H1 (cell line): ENCODE measurements around the gene AGPS. TPM values are rescaled to one million over a fixed set of nuclear protein-coding genes. Genes with fewer than 3 reads are reported as not detected.
"Not testable (repeated sequence)": the region's sequence is repeated elsewhere in the genome, so short reads cannot be mapped to it uniquely, and the experiment has no call there.

Experiments used
- CTCF ChIA-PET: fragments of 300-600 bp; sonication (Branson Sonifier 250); formaldehyde crosslinking; loops from one replicate; lab custom pipeline; 2021; ENCODE audit not compliant: partially characterized antibody; lab: Charles Lee
- POLR2A ChIA-PET: fragments of 300-600 bp; sonication (Branson Sonifier 250); formaldehyde crosslinking; loops from one replicate; lab custom pipeline; 2021; ENCODE audit warnings: inconsistent platforms; ENCODE audit not compliant: partially characterized antibody; lab: Charles Lee
- DNase-seq, 2 experiments: peaks; one replicate each; pipeline versions ENCODE4 v3.0.0 to v3.0.0-alpha.2; 2010 to 2022; ENCODE audit warnings: low spot score in 2 of 2, low read depth in 1 of 2, mixed read lengths in 1 of 2
- FAIRE-seq: peaks from 2 replicates; lab custom pipeline; 2011; peaks lifted over from hg19 to GRCh38; lab: Jason Lieb, UNC
- H2AFZ ChIP-seq: 2 replicates; pipeline ENCODE4 v1.8.1; 2012; ENCODE audit warnings: low read length, inconsistent platforms
- H2AK5ac ChIP-seq: 2 replicates; pipeline ENCODE4 v1.6.1; 2013; ENCODE audit warnings: low read depth, low read length
- H2BK120ac ChIP-seq: replicated peaks from 2 replicates; pipeline ENCODE3; 2013; ENCODE audit warnings: low read depth, low read length, inconsistent platforms
- H2BK12ac ChIP-seq: 2 replicates; pipeline ENCODE4 v1.6.1; 2013; ENCODE audit warnings: low read depth, low read length
- H2BK15ac ChIP-seq: 2 replicates; pipeline ENCODE4 v1.6.1; 2013; ENCODE audit warnings: low read length
- H2BK20ac ChIP-seq: 2 replicates; pipeline ENCODE4 v1.6.1; 2013; ENCODE audit warnings: low read length
- H2BK5ac ChIP-seq: 2 replicates; pipeline ENCODE4 v1.6.1; 2013; ENCODE audit warnings: low read depth, low read length
- H3K14ac ChIP-seq: 2 replicates; pipeline ENCODE4 v1.6.1; 2013; ENCODE audit warnings: inconsistent platforms; ENCODE audit not compliant: insufficient read length
- H3K18ac ChIP-seq: 2 replicates; pipeline ENCODE4 v1.6.1; 2013; ENCODE audit warnings: low read length; ENCODE audit errors: extremely low read depth
- H3K23ac ChIP-seq: 2 replicates; pipeline ENCODE4 v1.6.1; 2013; ENCODE audit warnings: inconsistent platforms; ENCODE audit not compliant: insufficient read length
- H3K23me2 ChIP-seq: 2 replicates; pipeline ENCODE4 v1.6.1; 2013; ENCODE audit warnings: low read depth, low read length
- H3K27ac ChIP-seq: 2 replicates; pipeline ENCODE4 v1.6.1; 2011; ENCODE audit warnings: low read depth, low read length, inconsistent platforms
- H3K27me3 ChIP-seq, 4 experiments: replicated peaks in 1 of 4; 1 replicate in 1 of 4; 2 replicates in 3 of 4; pipeline versions ENCODE4 v1.6.1 to v1.8.1; 2011 to 2013; ENCODE audit warnings: low read length in 3 of 4, mild to moderate bottlenecking in 3 of 4, inconsistent platforms in 2 of 4, mixed read lengths in 2 of 4, moderate library complexity in 1 of 4; ENCODE audit not compliant: control insufficient read depth in 3 of 4, insufficient read depth in 3 of 4; ENCODE audit errors: extremely low read depth in 1 of 4
- H3K36me3 ChIP-seq, 4 experiments: 2 replicates each; pipeline versions ENCODE4 v1.6.1 to v1.8.1; 2011 to 2013; ENCODE audit warnings: mild to moderate bottlenecking in 4 of 4, low read length in 3 of 4, moderate library complexity in 2 of 4, control low read depth in 1 of 4, inconsistent platforms in 1 of 4; ENCODE audit not compliant: insufficient read depth in 4 of 4, control insufficient read depth in 2 of 4
- H3K4ac ChIP-seq: replicated peaks from 2 replicates; pipeline ENCODE3; 2013; ENCODE audit warnings: low read length, low read depth, mixed read lengths, inconsistent platforms; ENCODE audit not compliant: insufficient read length
- H3K4me1 ChIP-seq, 4 experiments: replicated peaks in 1 of 4; 1 replicate in 1 of 4; 2 replicates in 3 of 4; pipeline versions ENCODE4 v1.6.1 to v1.8.1; 2011 to 2013; ENCODE audit warnings: low read length in 3 of 4, inconsistent platforms in 2 of 4, mixed read lengths in 1 of 4; ENCODE audit not compliant: insufficient read depth in 4 of 4, control insufficient read depth in 3 of 4
- H3K4me2 ChIP-seq, 2 experiments: 2 replicates each; pipeline versions ENCODE4 v1.6.1 to v1.8.1; 2011 to 2013; ENCODE audit warnings: low read depth in 2 of 2, low read length in 2 of 2, control low read depth in 1 of 2, inconsistent platforms in 1 of 2, mild to moderate bottlenecking in 1 of 2; ENCODE audit not compliant: insufficient read depth in 1 of 2
- H3K4me3 ChIP-seq, 4 experiments: fragments of 200-600, 300-600 bp in 1 of 4; sonication (generic), shearing (Covaris generic), sonication (Bioruptor Twin) in 1 of 4; 2 replicates each; pipeline versions ENCODE4 v1.5.1 to v1.8.1; 2011 to 2016; ENCODE audit warnings: low read length in 4 of 4, low read depth in 3 of 4, control low read depth in 2 of 4, inconsistent platforms in 2 of 4, mild to moderate bottlenecking in 2 of 4, mixed read lengths in 1 of 4, moderate library complexity in 1 of 4; ENCODE audit not compliant: insufficient read depth in 2 of 4; ENCODE audit errors: extremely low read depth in 1 of 4
- H3K56ac ChIP-seq: replicated peaks from 2 replicates; pipeline ENCODE3; 2013; ENCODE audit warnings: low read depth, mild to moderate bottlenecking, mixed read lengths, low read length, inconsistent platforms; ENCODE audit not compliant: insufficient read length
- H3K79me1 ChIP-seq: 2 replicates; pipeline ENCODE4 v1.6.1; 2013; ENCODE audit warnings: low read depth, low read length, control low read depth
- H3K79me2 ChIP-seq, 2 experiments: 2 replicates each; pipeline versions ENCODE4 v1.6.1 to v1.8.1; 2012 to 2013; ENCODE audit warnings: low read length in 2 of 2, mild to moderate bottlenecking in 2 of 2, inconsistent platforms in 1 of 2; ENCODE audit not compliant: insufficient read depth in 2 of 2, control insufficient read depth in 1 of 2
- H3K9ac ChIP-seq, 4 experiments: replicated peaks in 1 of 4; 1 replicate in 1 of 4; 2 replicates in 3 of 4; pipeline versions ENCODE4 v1.6.1 to v1.8.1; 2011 to 2013; ENCODE audit warnings: low read depth in 3 of 4, low read length in 3 of 4, control low read depth in 2 of 4, mild to moderate bottlenecking in 2 of 4, moderate library complexity in 2 of 4, inconsistent platforms in 1 of 4; ENCODE audit errors: extremely low read depth in 1 of 4
- H3K9me3 ChIP-seq, 2 experiments: 2 replicates each; pipeline versions ENCODE4 v1.6.1 to v1.8.1; 2012 to 2013; ENCODE audit warnings: mild to moderate bottlenecking in 2 of 2, moderate library complexity in 2 of 2, control low read depth in 1 of 2, inconsistent platforms in 1 of 2, low read depth in 1 of 2, low read length in 1 of 2, mixed read lengths in 1 of 2; ENCODE audit not compliant: insufficient read depth in 2 of 2
- H4K20me1 ChIP-seq, 2 experiments: replicated peaks in 1 of 2; 2 replicates each; pipeline versions ENCODE3 to v1.8.1; 2011 to 2013; ENCODE audit warnings: inconsistent platforms in 2 of 2, low read length in 2 of 2, mild to moderate bottlenecking in 1 of 2; ENCODE audit not compliant: insufficient read depth in 2 of 2, control insufficient read depth in 1 of 2
- H4K5ac ChIP-seq: 2 replicates; pipeline ENCODE4 v1.6.1; 2013; ENCODE audit warnings: low read length, low read depth, mixed read lengths, inconsistent platforms; ENCODE audit not compliant: insufficient read length
- H4K8ac ChIP-seq: 2 replicates; pipeline ENCODE4 v1.8.0; 2013; ENCODE audit warnings: mild to moderate bottlenecking, moderate library complexity, low read length, inconsistent platforms; ENCODE audit not compliant: insufficient read depth; ENCODE audit errors: extremely low read depth
- H4K91ac ChIP-seq: replicated peaks from 2 replicates; pipeline ENCODE3; 2013; ENCODE audit warnings: low read length, mixed read lengths, inconsistent platforms; ENCODE audit not compliant: insufficient read length
- BACH1 ChIP-seq: IDR thresholded peaks from 2 replicates; pipeline ENCODE4 v1.6.1; 2012; ENCODE audit warnings: low read length, improper control_type of control experiment
- HDAC2 ChIP-seq, 2 experiments: fragments of 300-600 bp in 1 of 2; sonication (generic) in 1 of 2; IDR thresholded peaks; 2 replicates each; pipeline ENCODE4 v1.6.1; 2011 to 2012; ENCODE audit warnings: low read depth in 2 of 2, low read length in 2 of 2, mild to moderate bottlenecking in 2 of 2, moderate library complexity in 2 of 2, borderline replicate concordance in 1 of 2, inconsistent platforms in 1 of 2
- NANOG ChIP-seq: IDR thresholded peaks from 2 replicates; pipeline ENCODE4 v1.6.1; 2011; ENCODE audit warnings: low read length, low read depth, mild to moderate bottlenecking, inconsistent platforms; ENCODE audit not compliant: insufficient read depth, poor library complexity, severe bottlenecking
- RXRA ChIP-seq: IDR thresholded peaks from 2 replicates; pipeline ENCODE4 v1.6.1; 2011; ENCODE audit warnings: low read depth, mild to moderate bottlenecking, low read length, moderate library complexity; ENCODE audit not compliant: insufficient read depth
- SRF ChIP-seq: IDR thresholded peaks from 2 replicates; pipeline ENCODE4 v1.6.1; 2011; ENCODE audit warnings: mild to moderate bottlenecking, low read depth, low read length, moderate library complexity
- SUZ12 ChIP-seq: fragments of 200-600 bp; sonication (generic); IDR thresholded peaks from 2 replicates; pipeline ENCODE4 v1.6.1; 2012; ENCODE audit warnings: mild to moderate bottlenecking, inconsistent platforms, low read length, moderate library complexity, mixed read lengths
- USF2 ChIP-seq: IDR thresholded peaks from 2 replicates; pipeline ENCODE4 v1.6.1; 2011; ENCODE audit warnings: low read length, improper control_type of control experiment
- WGBS, 2 experiments: shearing (Covaris generic) in 1 of 2; methylation state at CpG; one replicate each; pipeline versions ENCODE4 v1.1.6 to v1.1.7; 2013 to 2015; ENCODE audit warnings: low lambda C conversion rate in 2 of 2, mixed read lengths in 2 of 2, inconsistent platforms in 1 of 2, low coverage in 1 of 2, missing lambda C conversion rate in 1 of 2; ENCODE audit not compliant: insufficient replicate concordance in 2 of 2, insufficient coverage in 1 of 2, insufficient read length in 1 of 2; ENCODE audit errors: extremely low coverage in 1 of 2, missing lambda C conversion rate in 1 of 2; 5-methylcytosine and 5-hydroxymethylcytosine counted together
- polyA plus RNA-seq, 7 experiments: library from polyadenylated mRNA; depleted of rRNA in 3 of 7; stranded (reverse) in 5 of 7; unstranded in 2 of 7; fragments of >200 nt in 5 of 7; fragments of 200-250 nt in 2 of 7; gene quantifications; 1 replicate in 5 of 7; 2 replicates in 1 of 7; 4 replicates in 1 of 7; pipeline versions ENCODE4 v1.2.1 to v1.2.3, GENCODE V29; 2011 to 2013; ENCODE audit warnings: missing spikeins in 2 of 7, mixed read lengths in 2 of 7
- total RNA-seq: library from RNA; stranded (reverse); fragmentation: NEBNext Ultra II Directional; extraction: Animal tissue kit (Norgen Biotek cat#: 25700); gene quantifications from 2 replicates; pipeline ENCODE4 v1.2.1, GENCODE V29; 2021
- TF ChIP-seq, protein P1 (sequence below): IDR thresholded peaks from 2 replicates; pipeline ENCODE4 v1.6.1; 2012; ENCODE audit warnings: inconsistent platforms

AGPS gene
- total and polyA plus RNA-seq, 2 of the 8 experiments (the other 6 are each of a cell fraction or from before 2014, with no cell fraction given) = 7.3 to 57.8 TPM

DNA sequence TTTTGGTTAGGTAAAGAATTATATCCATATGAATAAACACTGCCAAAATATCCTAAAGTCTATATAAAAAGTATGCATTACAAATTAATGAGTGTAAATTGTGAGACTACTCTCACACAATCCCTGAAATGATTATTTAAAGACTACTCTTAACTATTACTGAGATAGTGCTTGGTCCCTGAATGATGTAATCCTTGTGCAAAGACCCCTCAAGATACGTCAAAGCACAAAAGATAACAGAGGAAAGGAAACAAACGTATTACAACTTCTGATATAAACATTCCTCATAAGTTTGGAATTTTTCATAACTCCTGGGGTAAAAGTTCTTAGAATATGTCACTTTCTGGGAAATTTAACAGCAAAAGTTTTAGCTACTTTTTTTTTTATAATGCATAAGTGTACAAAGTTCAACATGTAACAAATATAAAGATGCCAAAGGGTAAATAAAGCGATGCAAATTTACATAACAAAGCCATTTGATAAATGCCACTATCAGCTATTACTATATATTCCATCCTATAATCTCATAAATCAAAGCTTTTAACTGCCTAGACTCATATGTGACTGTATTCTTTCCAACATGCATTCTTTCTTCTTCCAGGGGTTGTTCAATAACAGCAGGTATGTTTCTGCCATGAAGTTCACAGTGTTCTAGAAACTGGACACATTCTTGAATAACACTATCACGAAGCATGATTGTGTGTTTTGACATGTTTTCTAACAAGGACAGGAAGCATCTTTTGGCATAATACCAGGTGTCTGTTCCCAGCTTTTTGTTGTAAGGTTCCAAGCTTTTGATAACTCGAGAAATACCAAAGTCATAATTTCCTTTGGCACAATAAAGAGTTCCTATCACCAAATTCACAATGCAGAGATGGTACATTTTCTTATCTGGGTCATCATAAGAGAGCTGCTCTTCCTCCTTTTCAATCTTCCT lies 158.0 kb downstream of the AGPS start (continued):
- no peak for TF ChIP-seq BACH1
- TF ChIP-seq USF2 = no peak
- TF ChIP-seq, protein P1, sequence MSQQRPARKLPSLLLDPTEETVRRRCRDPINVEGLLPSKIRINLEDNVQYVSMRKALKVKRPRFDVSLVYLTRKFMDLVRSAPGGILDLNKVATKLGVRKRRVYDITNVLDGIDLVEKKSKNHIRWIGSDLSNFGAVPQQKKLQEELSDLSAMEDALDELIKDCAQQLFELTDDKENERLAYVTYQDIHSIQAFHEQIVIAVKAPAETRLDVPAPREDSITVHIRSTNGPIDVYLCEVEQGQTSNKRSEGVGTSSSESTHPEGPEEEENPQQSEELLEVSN = no peak
- no peak for TF ChIP-seq SUZ12
- no peak for TF ChIP-seq RXRA
- no peak for TF ChIP-seq HDAC2 (IDR thresholded peaks at IDR 0.05; ENCODE audit: borderline replicate concordance in 1 of 2, low read depth in 2 of 2, low read length in 2 of 2)
- no peak for TF ChIP-seq SRF
- no peak for TF ChIP-seq NANOG

DNA sequence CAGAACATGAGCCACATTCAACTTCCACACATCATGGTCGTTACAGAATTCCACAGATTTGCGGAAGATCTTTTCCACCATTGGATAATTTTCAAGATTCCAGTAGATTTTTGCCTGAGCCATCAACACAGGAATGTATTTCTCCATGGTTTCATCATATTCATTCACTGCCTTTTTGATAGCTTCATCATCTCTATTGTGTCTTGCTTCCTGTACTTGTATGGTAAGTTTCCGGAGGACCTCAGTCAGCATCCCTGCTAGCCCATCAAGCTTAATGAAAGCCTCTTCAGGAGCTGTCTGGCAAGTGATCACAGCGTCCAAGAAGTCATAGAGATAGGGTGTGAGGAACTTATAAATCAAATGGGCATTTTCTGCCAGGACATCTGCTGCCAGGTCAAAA lies 158.8 kb downstream of the AGPS start:
- H4K91ac ChIP-seq, H3K4me1 ChIP-seq, H4K8ac ChIP-seq, DNase-seq, H3K23ac ChIP-seq, H2AFZ ChIP-seq, H3K79me1 ChIP-seq, H3K27ac ChIP-seq, H3K9ac ChIP-seq, H4K5ac ChIP-seq, H3K27me3 ChIP-seq, H3K4ac ChIP-seq, H3K14ac ChIP-seq, H2BK12ac ChIP-seq, H3K23me2 ChIP-seq, H2BK5ac ChIP-seq, H2BK20ac ChIP-seq, H2BK15ac ChIP-seq, H3K56ac ChIP-seq, H2AK5ac ChIP-seq, H3K18ac ChIP-seq, H4K20me1 ChIP-seq, H3K36me3 ChIP-seq, H3K9me3 ChIP-seq, H3K4me3 ChIP-seq, H3K79me2 ChIP-seq, H2BK120ac ChIP-seq: not testable (repeated sequence)
- H3K4me2 ChIP-seq = peak overlapping the region in 1 of 2 experiments; percentile 82; a peak in 1 of 4 replicates
- ChIA-PET POLR2A (interaction anchor here (1.0 to 1.2 kb wide), 2 partner anchors 17 to 32 kb away, joined by 3 to 4 read pairs; no protein-coding TSS in a partner anchor), CTCF (interaction anchor here (1.4 to 1.5 kb wide), 2 partner anchors 51 to 218 kb away, joined by 3 to 4 read pairs; no protein-coding TSS in a partner anchor)
- FAIRE-seq = peak; percentile 57
- WGBS, 2 experiments = 96% methylated on average over 4 of the region's 4 CpGs; no CpG with 5 or more reads in 1 of the 2 experiments
